CD4-positive, alpha-beta T cell (primary cell): ENCODE data around the gene ISG20. TPM values are rescaled to one million over a fixed set of nuclear protein-coding genes. Genes with fewer than 3 reads are reported as not detected.
A peak's percentile ranks its signal among the peaks of the same experiment; 100 is the strongest.

Experiments
- ATAC-seq: fragments of 200-7000 bp; cut with Tn5 transposase; one replicate; pipeline ENCODE4 v1.10.0; 2022; ENCODE audit warnings: mild to moderate bottlenecking; ENCODE audit not compliant: poor library complexity
- CTCF ChIA-PET: fragments of 350-600 bp; sonication (Branson Sonifier 250); formaldehyde crosslinking; loops from one replicate; lab custom pipeline; 2021; ENCODE audit warnings: antibody characterized with exemption, inconsistent platforms; lab: Charles Lee
- POLR2A ChIA-PET: fragments of 350-600 bp; sonication (Branson Sonifier 250); formaldehyde crosslinking; loops from one replicate; lab custom pipeline; 2021; ENCODE audit warnings: antibody characterized with exemption, inconsistent platforms; lab: Charles Lee
- DNase-seq, 14 experiments: peaks; one replicate each; pipeline ENCODE4 v3.0.0-alpha.2; 2013 to 2020; ENCODE audit warnings: mixed read lengths in 2 of 14
- H3K27ac ChIP-seq, 2 donors: one replicate each; pipeline versions ENCODE4 v1.5.1 to v1.7.0; 2013; ENCODE audit warnings: low read length in 2 of 2, low read depth in 1 of 2, mild to moderate bottlenecking in 1 of 2
- H3K27me3 ChIP-seq, 2 experiments: 1 replicate in 1 of 2; 2 replicates in 1 of 2; pipeline versions ENCODE4 v1.6.1 to v1.7.0; 2013; ENCODE audit warnings: low read length in 2 of 2, control low read depth in 1 of 2, mild to moderate bottlenecking in 1 of 2, moderate library complexity in 1 of 2; ENCODE audit not compliant: insufficient read depth in 2 of 2, control insufficient read depth in 1 of 2
- H3K36me3 ChIP-seq: one replicate; pipeline ENCODE4 v1.6.1; 2013; ENCODE audit warnings: low read length, control low read depth; ENCODE audit not compliant: insufficient read depth
- H3K4me1 ChIP-seq: one replicate; pipeline ENCODE4 v1.6.1; 2013; ENCODE audit warnings: low read length, control low read depth; ENCODE audit not compliant: insufficient read depth
- H3K4me3 ChIP-seq: one replicate; pipeline ENCODE4 v1.5.1; 2013; ENCODE audit warnings: mild to moderate bottlenecking, low read length, moderate library complexity
- H3K9me3 ChIP-seq, 2 experiments: 1 replicate in 1 of 2; 2 replicates in 1 of 2; pipeline versions ENCODE4 v1.6.1 to v1.7.0; 2013; ENCODE audit warnings: low read length in 2 of 2, mild to moderate bottlenecking in 2 of 2, control low read depth in 1 of 2, moderate library complexity in 1 of 2; ENCODE audit not compliant: control insufficient read depth in 1 of 2, insufficient read depth in 1 of 2
- H3K27ac Mint-ChIP-seq: one replicate; pipeline ENCODE4 v1.8.0; 2020; ENCODE audit warnings: mixed read lengths
- H3K27me3 Mint-ChIP-seq: one replicate; pipeline ENCODE4 v1.8.0; 2021; ENCODE audit warnings: mixed read lengths
- H3K36me3 Mint-ChIP-seq: one replicate; pipeline ENCODE4 v1.8.0; 2021; ENCODE audit warnings: low read depth, mixed read lengths
- H3K4me1 Mint-ChIP-seq: one replicate; pipeline ENCODE4 v1.8.0; 2021; ENCODE audit warnings: low read depth, mixed read lengths
- H3K4me3 Mint-ChIP-seq: one replicate; pipeline ENCODE4 v1.8.0; 2020; ENCODE audit warnings: mild to moderate bottlenecking, mixed read lengths
- H3K9me3 Mint-ChIP-seq: one replicate; pipeline ENCODE4 v1.8.0; 2020; ENCODE audit warnings: mixed read lengths
- CTCF ChIP-seq: fragments of 200-600 bp; IDR thresholded peaks from one replicate; pipeline ENCODE4 v1.8.0; 2022; ENCODE audit warnings: antibody characterized with exemption, mild to moderate bottlenecking
- intact Hi-C, 2 experiments: fragments of 100-400 bp; cut with DNase I in 1 of 2; cut with micrococcal nuclease in 1 of 2; formaldehyde crosslinking; loops; one replicate each; pipeline versions ENCODE4 v1.15.1 to v1.9.0; 2023 to 2025; cut with DNase I, micrococcal nuclease
- total RNA-seq, 174 experiments: library from RNA in 2 of 174; stranded (reverse) in 2 of 174; gene quantifications; one replicate each; pipeline ENCODE4 v1.2.3 and lab custom pipeline; 2021 to 2026

The ISG20 gene
- total RNA-seq, 2 experiments from 2014 or later: 152 to 157 TPM

DNA sequence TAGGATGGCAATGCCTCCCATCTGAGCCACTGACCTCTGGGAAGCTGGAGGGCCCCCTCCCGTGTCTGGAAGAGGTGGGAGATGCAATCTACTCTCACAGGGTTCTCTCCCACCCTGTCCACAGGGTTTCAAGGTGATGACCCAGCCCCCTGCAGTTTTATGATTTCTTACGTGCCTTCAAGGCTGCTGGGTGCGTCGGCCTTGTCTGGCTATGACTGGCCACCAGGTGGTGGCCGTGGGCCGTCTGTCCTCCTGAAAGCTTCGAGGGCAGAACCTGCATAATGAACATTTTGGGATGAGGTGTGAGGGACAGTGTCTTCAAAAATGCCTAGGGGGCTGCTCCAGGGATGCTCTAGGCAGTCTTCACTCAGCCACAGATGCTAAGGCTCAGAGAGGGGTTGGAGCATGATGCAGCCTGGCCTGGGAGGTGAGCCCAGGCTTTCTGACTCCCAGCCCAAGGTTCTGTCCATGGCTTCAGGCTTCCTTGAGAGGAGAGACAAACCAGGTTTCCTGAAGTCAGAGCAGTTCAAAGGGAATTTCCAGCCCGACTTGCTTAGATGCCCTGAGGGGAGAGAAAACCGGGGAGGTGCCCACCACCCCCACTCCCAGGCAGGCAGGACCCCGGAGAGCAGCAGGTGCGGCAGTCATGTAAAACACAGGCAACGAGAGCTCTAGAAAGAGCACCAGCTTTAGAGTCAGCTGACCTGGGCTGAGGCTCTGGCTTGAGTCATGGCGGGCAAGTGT lies 18.7 kb downstream of the ISG20 start:
- TF ChIP-seq CTCF: peak; percentile 15
- intact Hi-C loops: no loop called here
- Histone ChIP-seq H3K9me3 (no peaks in the 10 kb centered on the region), H3K36me3 (peaks cover 24% of the 10 kb centered on the region), H3K4me3 (no peak overlapping the region), H3K27ac (peak overlapping the region in 1 of 2 donors; percentile 51), H3K27me3 (no peaks in the 10 kb centered on the region), H3K4me1 (peaks cover 84% of the 10 kb centered on the region)
- DNase-seq (peak in 2 of 14 experiments; percentile 33 to 36), ATAC-seq (no peak)
- peak overlapping the region; percentile 45 for H3K4me3 Mint-ChIP-seq
- no peaks in the 10 kb centered on the region for H3K27me3 Mint-ChIP-seq
- peaks cover 23% of the 10 kb centered on the region for H3K36me3 Mint-ChIP-seq
- CTCF ChIA-PET: interaction anchor here (1.2 to 3.6 kb wide), 2 partner anchors 22 to 33 kb away, joined by 3 to 18 read pairs; no protein-coding TSS in a partner anchor
- H3K27ac Mint-ChIP-seq: peak overlapping the region; percentile 93
- POLR2A ChIA-PET: interaction anchor here (1.0 to 6.4 kb wide), 7 partner anchors 8 to 247 kb away, joined by 3 to 83 read pairs (median 8); no protein-coding TSS in a partner anchor
- H3K4me1 Mint-ChIP-seq: peaks cover 88% of the 10 kb centered on the region
- no peaks in the 10 kb centered on the region for H3K9me3 Mint-ChIP-seq

GRCh38 chr15:88658070-88658965 lies 19.5 kb downstream of the ISG20 start:
- Histone ChIP-seq H3K27ac (peak overlapping the region in 1 of 2 donors; percentile 10), H3K36me3 (peaks cover 15% of the 10 kb centered on the region), H3K4me1 (peaks cover 75% of the 10 kb centered on the region), H3K9me3 (no peaks in the 10 kb centered on the region), H3K27me3 (no peaks in the 10 kb centered on the region), H3K4me3 (no peak overlapping the region)
- ATAC-seq (no peak), DNase-seq (no peak)
- peak overlapping the region; percentile 93 for H3K27ac Mint-ChIP-seq
- ChIA-PET POLR2A (interaction anchor here (0.6 to 3.3 kb wide), 9 partner anchors 9 to 246 kb away, joined by 3 to 14 read pairs (median 4); partner anchors contain the start of gene AEN), CTCF (interaction anchor here (1.2 to 4.1 kb wide), 2 partner anchors 23 to 34 kb away, joined by 3 to 15 read pairs; no protein-coding TSS in a partner anchor)
- no peaks in the 10 kb centered on the region for H3K27me3 Mint-ChIP-seq
- peaks cover 88% of the 10 kb centered on the region for H3K4me1 Mint-ChIP-seq
- intact Hi-C loops: no loop called here
- TF ChIP-seq CTCF: no peak
- no peaks in the 10 kb centered on the region for H3K9me3 Mint-ChIP-seq
- H3K4me3 Mint-ChIP-seq: peak overlapping the region; percentile 45
- peaks cover 15% of the 10 kb centered on the region for H3K36me3 Mint-ChIP-seq
